Activated CD4-positive, alpha-beta T cell treated with anti-CD3 and anti-CD28 coated beads, Interleukin-2, amount 10 ng/mL, durations not matched to agents 7 days and 5 days (primary cell): Measurements from ENCODE around the gene PRAMEF15. TPM values are rescaled to one million over a fixed set of nuclear protein-coding genes. Genes with fewer than 3 reads are reported as not detected.
"Not testable (repeated sequence)": the region's sequence is repeated elsewhere in the genome, so short reads cannot be mapped to it uniquely, and the experiment has no call there.

Experiments used
- CTCF ChIA-PET: fragments of 350-600 bp; sonication (Branson Sonifier 250); formaldehyde crosslinking; loops from one replicate; lab custom pipeline; 2021; ENCODE audit warnings: antibody characterized with exemption; lab: Charles Lee
- POLR2A ChIA-PET: fragments of 350-600 bp; sonication (Branson Sonifier 250); formaldehyde crosslinking; loops from one replicate; lab custom pipeline; 2021; ENCODE audit warnings: antibody characterized with exemption; lab: Charles Lee
- DNase-seq: peaks from one replicate; pipeline ENCODE4 v3.0.0-alpha.2; 2020
- H3K27ac Mint-ChIP-seq: one replicate; pipeline ENCODE4 v1.8.0; 2021; ENCODE audit warnings: mild to moderate bottlenecking, moderate library complexity, mixed read lengths
- H3K27me3 Mint-ChIP-seq: one replicate; pipeline ENCODE4 v1.8.0; 2021; ENCODE audit warnings: mixed read lengths
- H3K36me3 Mint-ChIP-seq: one replicate; pipeline ENCODE4 v1.8.0; 2021; ENCODE audit warnings: low read depth, mixed read lengths
- H3K4me1 Mint-ChIP-seq: one replicate; pipeline ENCODE4 v1.8.0; 2021; ENCODE audit warnings: mixed read lengths
- H3K4me3 Mint-ChIP-seq: one replicate; pipeline ENCODE4 v1.8.0; 2021; ENCODE audit warnings: mild to moderate bottlenecking, moderate library complexity, mixed read lengths
- H3K9me3 Mint-ChIP-seq: one replicate; pipeline ENCODE4 v1.8.0; 2021; ENCODE audit warnings: mixed read lengths
- total RNA-seq, 2 experiments: library from RNA; stranded (reverse); gene quantifications; one replicate each; pipeline ENCODE4 v1.2.3, GENCODE V29; 2021

The PRAMEF15 gene
- total RNA-seq: not detected

- DNase-seq, POLR2A ChIA-PET, CTCF ChIA-PET, H3K4me1 Mint-ChIP-seq, H3K27me3 Mint-ChIP-seq, H3K4me3 Mint-ChIP-seq, H3K36me3 Mint-ChIP-seq, H3K9me3 Mint-ChIP-seq, H3K27ac Mint-ChIP-seq: not testable (repeated sequence)
Observed at GRCh38 chr1:13315281-13315680, at the start of gene PRAMEF15. Gene PRAMEF15, plus strand, starts transcription at chr1:13315581. Its CDS starts 2,827 bp downstream, at chr1:13318408.

- H3K36me3 Mint-ChIP-seq, H3K4me1 Mint-ChIP-seq, H3K4me3 Mint-ChIP-seq, DNase-seq, CTCF ChIA-PET, H3K27me3 Mint-ChIP-seq, H3K27ac Mint-ChIP-seq, H3K9me3 Mint-ChIP-seq, POLR2A ChIA-PET: not testable (repeated sequence)
Observed at GRCh38 chr1:13277016-13277415, 38.4 kb upstream of the PRAMEF15 start.

DNA sequence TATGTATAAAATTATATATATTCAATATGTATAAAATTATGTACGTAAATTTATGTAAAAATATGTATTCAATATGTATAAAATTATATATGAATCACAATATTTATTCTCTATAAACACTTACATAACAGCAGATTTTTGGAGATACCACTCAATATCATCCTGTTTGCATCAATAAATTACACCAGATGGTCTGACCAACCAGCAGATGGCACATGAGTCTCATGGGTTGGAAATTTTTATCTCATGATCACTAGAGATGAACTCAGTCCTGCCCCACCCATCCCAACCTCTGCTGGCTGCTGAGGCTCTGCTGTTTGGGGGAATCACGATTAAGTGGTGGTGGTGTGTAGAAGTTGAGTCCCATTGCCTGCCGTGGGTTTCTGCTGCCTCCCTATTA lies 35.8 kb upstream of the PRAMEF15 start:
- H3K9me3 Mint-ChIP-seq, H3K27me3 Mint-ChIP-seq, H3K4me3 Mint-ChIP-seq, H3K4me1 Mint-ChIP-seq, H3K36me3 Mint-ChIP-seq, DNase-seq, POLR2A ChIA-PET, CTCF ChIA-PET, H3K27ac Mint-ChIP-seq: not testable (repeated sequence)

GRCh38 chr1:13285037-13285436 lies 30.3 kb upstream of the PRAMEF15 start, which contains the start of gene PRAMEF8:
Gene PRAMEF8, minus strand, starts transcription at chr1:13285137. Its CDS starts 1,046 bp downstream, at chr1:13284091.
- H3K4me1 Mint-ChIP-seq, DNase-seq, H3K27me3 Mint-ChIP-seq, H3K36me3 Mint-ChIP-seq, H3K9me3 Mint-ChIP-seq, POLR2A ChIA-PET, CTCF ChIA-PET, H3K27ac Mint-ChIP-seq, H3K4me3 Mint-ChIP-seq: not testable (repeated sequence)

- POLR2A ChIA-PET, H3K27ac Mint-ChIP-seq, H3K4me1 Mint-ChIP-seq, DNase-seq, CTCF ChIA-PET, H3K36me3 Mint-ChIP-seq, H3K9me3 Mint-ChIP-seq, H3K4me3 Mint-ChIP-seq, H3K27me3 Mint-ChIP-seq: not testable (repeated sequence)
Observed at GRCh38 chr1:13289030-13289429, 26.4 kb upstream of the PRAMEF15 start.

GRCh38 chr1:13297216-13297931 lies 18.0 kb upstream of the PRAMEF15 start:
- CTCF ChIA-PET, H3K36me3 Mint-ChIP-seq, H3K27ac Mint-ChIP-seq, H3K9me3 Mint-ChIP-seq, POLR2A ChIA-PET, H3K27me3 Mint-ChIP-seq, H3K4me3 Mint-ChIP-seq, DNase-seq, H3K4me1 Mint-ChIP-seq: not testable (repeated sequence)

- H3K9me3 Mint-ChIP-seq, DNase-seq, H3K36me3 Mint-ChIP-seq, POLR2A ChIA-PET, CTCF ChIA-PET, H3K27ac Mint-ChIP-seq, H3K4me3 Mint-ChIP-seq, H3K27me3 Mint-ChIP-seq, H3K4me1 Mint-ChIP-seq: not testable (repeated sequence)
Observed at GRCh38 chr1:13298699-13299098, 16.7 kb upstream of the PRAMEF15 start.

DNA sequence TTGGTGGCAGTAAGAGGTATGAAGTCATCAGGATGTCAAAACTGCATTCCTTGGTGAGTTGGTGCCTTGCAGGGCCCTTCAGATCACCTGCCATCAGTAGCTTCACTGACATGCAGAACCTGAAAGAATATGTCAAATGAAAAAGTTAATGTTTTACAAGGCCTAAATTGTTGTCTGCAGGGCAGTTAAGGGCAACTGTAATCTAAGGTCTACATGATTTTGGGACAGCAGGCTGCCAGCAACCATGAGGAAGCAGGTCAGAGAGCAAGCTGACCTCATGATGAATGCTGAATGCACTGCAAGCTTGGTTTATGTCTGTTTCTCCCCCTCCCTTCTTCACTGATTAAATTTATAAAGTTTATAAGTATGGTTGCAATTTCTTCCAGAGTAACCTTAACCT lies 13.2 kb upstream of the PRAMEF15 start:
- not testable (repeated sequence) for H3K4me1 Mint-ChIP-seq

DNA sequence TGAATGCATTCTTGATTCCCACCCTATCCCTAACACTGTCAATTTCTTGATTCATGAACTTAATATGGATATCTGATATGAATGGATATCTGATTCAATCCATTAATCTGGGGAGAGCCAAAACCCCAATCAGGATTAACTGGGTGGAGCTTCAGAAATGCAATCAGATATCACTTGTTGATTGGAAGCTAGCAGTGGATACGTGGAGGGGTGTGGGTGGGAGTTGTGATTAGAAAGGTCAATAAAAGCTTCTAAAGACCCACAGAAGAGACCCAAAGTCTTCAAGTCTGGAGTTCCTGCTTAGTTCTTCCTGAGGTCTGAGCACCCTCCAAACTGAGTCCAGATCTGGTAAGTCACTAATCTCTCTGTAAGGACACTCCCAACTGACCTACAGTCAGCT lies 12.1 kb upstream of the PRAMEF15 start, which contains the start of gene PRAMEF33:
PRAMEF33 (plus strand) TSS at position 301 of the 400 bp plus-strand sequence. CDS start 2,416 bp downstream, outside the sequence.
- CTCF ChIA-PET, H3K4me1 Mint-ChIP-seq, H3K9me3 Mint-ChIP-seq: not testable (repeated sequence)

More for the DNA sequence above, 13.2 kb upstream of the PRAMEF15 start:
- H3K9me3 Mint-ChIP-seq, H3K27me3 Mint-ChIP-seq, H3K27ac Mint-ChIP-seq, H3K4me3 Mint-ChIP-seq, H3K36me3 Mint-ChIP-seq, CTCF ChIA-PET, DNase-seq, POLR2A ChIA-PET: not testable (repeated sequence)

GRCh38 chr1:13342496-13342895 lies 27.1 kb downstream of the PRAMEF15 start:
- POLR2A ChIA-PET, CTCF ChIA-PET, H3K4me1 Mint-ChIP-seq, H3K9me3 Mint-ChIP-seq, H3K27ac Mint-ChIP-seq, H3K4me3 Mint-ChIP-seq, DNase-seq, H3K36me3 Mint-ChIP-seq, H3K27me3 Mint-ChIP-seq: not testable (repeated sequence)

More for the DNA sequence above, 12.1 kb upstream of the PRAMEF15 start, which contains the start of gene PRAMEF33:
- DNase-seq, POLR2A ChIA-PET, H3K27ac Mint-ChIP-seq, H3K4me3 Mint-ChIP-seq, H3K27me3 Mint-ChIP-seq, H3K36me3 Mint-ChIP-seq: not testable (repeated sequence)

DNA sequence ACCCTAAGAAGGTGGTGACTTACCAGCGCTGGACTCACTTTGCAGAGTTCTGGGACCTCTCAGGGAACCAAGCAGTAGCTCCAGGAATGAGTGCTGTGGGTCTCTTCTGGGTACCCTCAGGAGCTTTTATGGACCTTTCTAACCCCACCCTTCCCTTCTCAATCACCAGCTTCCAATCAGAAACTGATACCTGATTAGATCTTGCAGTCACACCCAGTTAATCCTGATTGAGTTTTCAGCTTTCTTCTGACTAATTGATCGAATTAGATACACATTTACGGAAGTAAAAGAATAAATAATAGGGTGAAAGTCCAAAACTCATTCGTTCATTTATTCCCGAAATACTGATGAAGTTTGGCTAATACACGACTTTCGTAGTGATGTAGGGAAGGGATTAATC lies 31.7 kb downstream of the PRAMEF15 start, which contains the start of gene PRAMEF14:
PRAMEF14 (minus strand) TSS at position 101 of the 400 bp plus-strand sequence. CDS start 1,820 bp downstream, outside the sequence.
- H3K4me1 Mint-ChIP-seq, H3K27ac Mint-ChIP-seq, H3K27me3 Mint-ChIP-seq, H3K36me3 Mint-ChIP-seq, H3K9me3 Mint-ChIP-seq, POLR2A ChIA-PET, DNase-seq, H3K4me3 Mint-ChIP-seq, CTCF ChIA-PET: not testable (repeated sequence)

GRCh38 chr1:13353476-13353875 lies 38.1 kb downstream of the PRAMEF15 start:
- DNase-seq, H3K9me3 Mint-ChIP-seq, H3K27ac Mint-ChIP-seq, POLR2A ChIA-PET, H3K36me3 Mint-ChIP-seq, H3K27me3 Mint-ChIP-seq, H3K4me3 Mint-ChIP-seq, H3K4me1 Mint-ChIP-seq, CTCF ChIA-PET: not testable (repeated sequence)

- H3K4me3 Mint-ChIP-seq, H3K27ac Mint-ChIP-seq, H3K9me3 Mint-ChIP-seq, POLR2A ChIA-PET, H3K36me3 Mint-ChIP-seq, H3K27me3 Mint-ChIP-seq, H3K4me1 Mint-ChIP-seq, DNase-seq, CTCF ChIA-PET: not testable (repeated sequence)
Observed at GRCh38 chr1:13354475-13354874, 39.1 kb downstream of the PRAMEF15 start.

- H3K4me3 Mint-ChIP-seq, H3K27ac Mint-ChIP-seq, H3K4me1 Mint-ChIP-seq, H3K36me3 Mint-ChIP-seq, H3K9me3 Mint-ChIP-seq, POLR2A ChIA-PET, CTCF ChIA-PET, H3K27me3 Mint-ChIP-seq: not testable (repeated sequence)
- DNase-seq: peak; percentile 44
Observed at GRCh38 chr1:13356774-13357173, 41.4 kb downstream of the PRAMEF15 start.
